K562 (cell line): ENCODE measurements around the gene BCL2A1. TPM values are rescaled to one million over a fixed set of nuclear protein-coding genes. Genes with fewer than 3 reads are reported as not detected.

Experiments
- ATAC-seq: fragments of 200-7000 bp; cut with Tn5 transposase; 3 replicates; pipeline ENCODE4 v1.9.1; 2020; ENCODE audit warnings: moderate library complexity
- BruUV-seq: library from RNA; stranded (reverse); fragments of 400-500 nt; replicated peaks from 2 replicates; lab custom pipeline; 2021; lab: Mats Ljungman, UMichigan
- CTCF ChIA-PET: fragments of 300-600 bp; formaldehyde crosslinking; extraction: SDS; loops from one replicate; lab custom pipeline; 2021; ENCODE audit warnings: low intra/inter-chr PET ratio; lab: Yijun Ruan, JAX
- POLR2A ChIA-PET: fragments of 300-600, 350-650 bp; sonication (Branson Sonifier 250); formaldehyde crosslinking; extraction: SDS; loops from one replicate; lab custom pipeline; 2021; ENCODE audit warnings: antibody characterized with exemption, inconsistent platforms; lab: Yijun Ruan, JAX
- DNase-seq, 4 experiments: peaks; one replicate each; pipeline versions ENCODE4 v3.0.0 to v3.0.0-alpha.2; 2011 to 2018; ENCODE audit warnings: low spot score in 3 of 4, mixed read lengths in 3 of 4; ENCODE audit errors: extremely low read depth in 1 of 4
- FAIRE-seq: peaks from 2 replicates; lab custom pipeline; 2011; peaks lifted over from hg19 to GRCh38; lab: Jason Lieb, UNC
- H2AFZ ChIP-seq: 2 replicates; pipeline ENCODE4 v1.6.0; 2011; ENCODE audit warnings: low read depth, low read length, control low read depth, inconsistent platforms
- H3K27ac ChIP-seq: fragments of 200-600 bp; 3 replicates; pipeline ENCODE4 v1.8.0; 2011; ENCODE audit warnings: low read depth, mild to moderate bottlenecking, control low read depth, inconsistent platforms, low read length, moderate library complexity, mixed read lengths; ENCODE audit errors: extremely low read depth
- H3K27me3 ChIP-seq, 2 experiments: fragments of 300-600 bp in 1 of 2; 2 replicates in 1 of 2; 3 replicates in 1 of 2; pipeline versions ENCODE4 v1.6.0 to v1.8.0; 2011; ENCODE audit warnings: inconsistent platforms in 2 of 2, low read length in 2 of 2, mild to moderate bottlenecking in 1 of 2, mixed read lengths in 1 of 2, moderate library complexity in 1 of 2; ENCODE audit not compliant: control insufficient read depth in 2 of 2, insufficient read depth in 2 of 2
- H3K36me3 ChIP-seq: fragments of 300-600 bp; 3 replicates; pipeline ENCODE4 v1.8.0; 2011; ENCODE audit warnings: mild to moderate bottlenecking, low read length, inconsistent platforms; ENCODE audit not compliant: control insufficient read depth, insufficient read depth
- H3K4me1 ChIP-seq, 2 experiments: fragments of 200-600 bp in 1 of 2; replicated peaks in 1 of 2; 2 replicates in 1 of 2; 3 replicates in 1 of 2; pipeline versions ENCODE4 v1.5.1 to v1.8.0; 2011; ENCODE audit warnings: inconsistent platforms in 2 of 2, low read length in 2 of 2, mild to moderate bottlenecking in 1 of 2, mixed read lengths in 1 of 2, moderate library complexity in 1 of 2; ENCODE audit not compliant: control insufficient read depth in 2 of 2, insufficient read depth in 2 of 2
- H3K4me2 ChIP-seq: 2 replicates; pipeline ENCODE4 v1.6.1; 2011; ENCODE audit warnings: low read length, control low read depth, inconsistent platforms, mixed read lengths; ENCODE audit not compliant: insufficient read depth
- H3K4me3 ChIP-seq: fragments of 200-600 bp; sonication (generic), shearing (Covaris generic); 2 replicates; pipeline ENCODE4 v1.5.1; 2016; ENCODE audit warnings: control low read depth, inconsistent platforms
- H3K79me2 ChIP-seq: fragments of 200-600 bp; 3 replicates; pipeline ENCODE4 v1.8.0; 2011; ENCODE audit warnings: low read length, inconsistent platforms; ENCODE audit not compliant: control insufficient read depth, insufficient read depth
- H3K9ac ChIP-seq, 2 experiments: 2 replicates each; pipeline versions ENCODE4 v1.6.0 to v1.6.1; 2011; ENCODE audit warnings: low read depth in 2 of 2, low read length in 2 of 2, control low read depth in 1 of 2, inconsistent platforms in 1 of 2, mild to moderate bottlenecking in 1 of 2, mixed read lengths in 1 of 2; ENCODE audit not compliant: insufficient read depth in 1 of 2
- H3K9me1 ChIP-seq: one replicate; pipeline ENCODE4 v1.6.0; 2011; ENCODE audit warnings: inconsistent platforms, mild to moderate bottlenecking, low read length, moderate library complexity; ENCODE audit not compliant: control insufficient read depth, insufficient read depth
- H3K9me3 ChIP-seq: replicated peaks from 2 replicates; pipeline ENCODE4 v1.5.1; 2011; ENCODE audit warnings: low read depth, low read length, inconsistent platforms; ENCODE audit not compliant: control insufficient read depth, insufficient read depth
- H4K20me1 ChIP-seq: replicated peaks from 2 replicates; pipeline ENCODE4 v1.6.1; 2011; ENCODE audit warnings: low read length, inconsistent platforms, mixed read lengths; ENCODE audit not compliant: control insufficient read depth, insufficient read depth
- ASH1L ChIP-seq: fragments of 450-650 bp; IDR thresholded peaks from 2 replicates; pipeline ENCODE4 v1.6.1; 2018; ENCODE audit warnings: borderline replicate concordance, mild to moderate bottlenecking, low read depth; ENCODE audit not compliant: partially characterized antibody
- BRD4 ChIP-seq: fragments of 200-600 bp; sonication (generic); IDR thresholded peaks from 2 replicates; pipeline ENCODE4 v1.6.1; 2017; ENCODE audit warnings: inconsistent platforms
- CREBBP ChIP-seq: IDR thresholded peaks from one replicate; pipeline ENCODE4 v1.6.1; 2012; ENCODE audit warnings: low read depth, mild to moderate bottlenecking, control low read depth, inconsistent platforms, low read length
- E2F1 ChIP-seq: sonication (generic); formaldehyde crosslinking; IDR thresholded peaks from 2 replicates; pipeline ENCODE4 v1.8.1; 2023; ENCODE audit warnings: mild to moderate bottlenecking, missing genetic modification reagents, moderate library complexity
- JUNB ChIP-seq: fragments of 450-650 bp; formaldehyde crosslinking; conservative IDR thresholded peaks from 2 replicates; pipeline ENCODE4 v1.4.0; 2020; ENCODE audit warnings: mild to moderate bottlenecking
- NCOR1 ChIP-seq: fragments of 450-650 bp; IDR thresholded peaks from 2 replicates; pipeline ENCODE4 v1.6.1; 2016; ENCODE audit warnings: mild to moderate bottlenecking, moderate library complexity
- NR2F6 ChIP-seq: fragments of 450-650 bp; formaldehyde crosslinking; IDR thresholded peaks from 2 replicates; pipeline ENCODE4 v1.4.0; 2020; ENCODE audit warnings: mild to moderate bottlenecking
- RBM25 ChIP-seq: fragments of 200-400 bp; formaldehyde crosslinking; IDR thresholded peaks from 2 replicates; pipeline ENCODE4 v1.6.1; 2018; ENCODE audit warnings: low read length, low read depth, moderate library complexity; ENCODE audit not compliant: severe bottlenecking
- RHOXF2B ChIP-seq: fragments of 250-450 bp; sonication (Bioruptor Pico); conservative IDR thresholded peaks from 2 replicates; pipeline ENCODE4 v1.5.1; 2021
- SFPQ ChIP-seq: fragments of 200-400 bp; formaldehyde crosslinking; IDR thresholded peaks from 2 replicates; pipeline ENCODE4 v1.6.1; 2017; ENCODE audit warnings: mild to moderate bottlenecking, low read depth, low read length, moderate library complexity
- SPI1 ChIP-seq: IDR thresholded peaks from 2 replicates; pipeline ENCODE4 v1.6.1; 2011; ENCODE audit warnings: low read depth, low read length, control low read depth, borderline replicate concordance
- SRSF3 ChIP-seq: fragments of 200-400 bp; formaldehyde crosslinking; IDR thresholded peaks from 2 replicates; pipeline ENCODE4 v1.6.1; 2016; ENCODE audit warnings: mild to moderate bottlenecking, low read length, moderate library complexity; ENCODE audit not compliant: insufficient read depth
- TBP ChIP-seq: optimal IDR thresholded peaks from 2 replicates; pipeline ENCODE3; 2011; ENCODE audit warnings: low read depth, low read length, improper control_type of control experiment
- ZBED1 ChIP-seq: IDR thresholded peaks from 2 replicates; pipeline ENCODE4 v1.6.1; 2014
- ZNF253 ChIP-seq: fragments of 250-450 bp; sonication (Bioruptor Pico); conservative IDR thresholded peaks from 2 replicates; pipeline ENCODE4 v1.6.1; 2021; ENCODE audit warnings: mild to moderate bottlenecking
- ZNF551 ChIP-seq: fragments of 250-450 bp; sonication (Bioruptor Pico); IDR thresholded peaks from 2 replicates; pipeline ENCODE4 v1.5.0; 2021; ENCODE audit warnings: mild to moderate bottlenecking, moderate library complexity
- ZNF75A ChIP-seq: fragments of 450-650 bp; formaldehyde crosslinking; IDR thresholded peaks from 2 replicates; pipeline ENCODE4 v1.4.0; 2020; ENCODE audit warnings: mild to moderate bottlenecking
- in situ Hi-C: fragments of 300-500 bp; cut with MboI; formaldehyde crosslinking; loops from 4 replicates; pipeline ENCODE4 v1.15.0; 2018; ENCODE audit warnings: inconsistent platforms, mixed read lengths
- intact Hi-C: fragments of 100-400 bp; cut with micrococcal nuclease; formaldehyde crosslinking; loops from 2 replicates; pipeline ENCODE4 v1.14.2; 2022
- polyA plus RNA-seq, 8 experiments: library from polyadenylated mRNA; depleted of rRNA in 4 of 8; stranded (reverse) in 5 of 8; unstranded in 3 of 8; fragments of >200 nt; fragmentation: Nextera tagmentation in 2 of 8; fragmentation: Illumina TruSeq in 1 of 8; extraction: Ambion mirVana in 2 of 8; extraction: Trizol in 1 of 8; gene quantifications; 2 replicates each; pipeline versions ENCODE4 v1.2.1 to v1.2.3, GENCODE V29; 2011 to 2014; ENCODE audit warnings: inconsistent platforms in 1 of 8, missing spikeins in 1 of 8
- total RNA-seq, 7 experiments: library from RNA; depleted of rRNA in 6 of 7; stranded (reverse); fragments of >200 nt in 6 of 7; fragmentation: Illumina TruSeq in 2 of 7; extraction: Trizol in 2 of 7; gene quantifications; 2 replicates each; pipeline versions ENCODE4 v1.2.1 to v1.2.3, GENCODE V29; 2011 to 2021; ENCODE audit warnings: low replicate concordance in 1 of 7

The BCL2A1 gene
- total and polyA plus RNA-seq, 9 of the 15 experiments (the other 6 are each of a cell fraction or from before 2014, with no cell fraction given), result 0.11 to 1.2 (median 0.25) TPM; not detected in 4

GRCh38 chr15:79947009-79947408 is 24.0 kb downstream of the BCL2A1 start:
- Histone ChIP-seq H3K9ac (no peak overlapping the region), H3K79me2 (no peaks in the 10 kb centered on the region), H2AFZ (no peak overlapping the region), H3K9me1 (no peaks in the 10 kb centered on the region), H4K20me1 (no peaks in the 10 kb centered on the region), H3K9me3 (no peaks in the 10 kb centered on the region), H3K4me1 (peaks cover 0 to 14% of the 10 kb centered on the region in 2 experiments; a peak in 3 of 5 replicates), H3K27ac (no peak overlapping the region), H3K27me3 (no peaks in the 10 kb centered on the region), H3K4me3 (no peak overlapping the region), H3K4me2 (no peak overlapping the region), H3K36me3 (no peaks in the 10 kb centered on the region)
- POLR2A ChIA-PET, result interaction anchor here (0.8 kb wide), 1 partner anchor 1138 kb away, joined by 3 read pairs; no protein-coding TSS in a partner anchor
- ATAC-seq (no peak), DNase-seq (no peak), FAIRE-seq (no peak)
- in situ Hi-C loops (no loop called here), intact Hi-C loops (no loop called here)
- BruUV-seq, result no TSS peak
- CTCF ChIA-PET, result no interaction called here
- no peak for TF ChIP-seq RHOXF2B (CRISPR knock-in tag)
- no peak for TF ChIP-seq BRD4
- no peak for TF ChIP-seq SPI1
- no peak for TF ChIP-seq SFPQ
- no peak for TF ChIP-seq E2F1 (CRISPR knock-in tag)
- no peak for TF ChIP-seq JUNB (CRISPR knock-in tag)
- no peak for TF ChIP-seq SRSF3
- TF ChIP-seq NR2F6, result no peak
- TF ChIP-seq ZBED1, result no peak
- no peak for TF ChIP-seq ZNF75A (CRISPR knock-in tag)
- TF ChIP-seq NCOR1, result no peak
- no peak for TF ChIP-seq TBP
- TF ChIP-seq CREBBP, result no peak
- no peak for TF ChIP-seq RBM25
- TF ChIP-seq ASH1L, result no peak
- TF ChIP-seq ZNF253, result no peak
- TF ChIP-seq ZNF551 (CRISPR knock-in tag), result no peak
